K562 (cell line): ENCODE data around the gene HACE1. TPM values are rescaled to one million over a fixed set of nuclear protein-coding genes. Genes with fewer than 3 reads are reported as not detected.

ENCODE experiments used
- ATF7 ChIP-seq: fragments of 450-650 bp; IDR thresholded peaks from 2 replicates; pipeline ENCODE4 v1.7.1; 2014; ENCODE audit warnings: mild to moderate bottlenecking, moderate library complexity
- CTBP1 ChIP-seq: fragments of 450-650 bp; IDR thresholded peaks from 2 replicates; pipeline ENCODE4 v1.6.1; 2016; ENCODE audit warnings: borderline replicate concordance
- EP300 ChIP-seq: IDR thresholded peaks from 2 replicates; pipeline ENCODE4 v1.6.1; 2012; ENCODE audit warnings: low read length, improper control_type of control experiment
- GTF2E2 ChIP-seq: fragments of 200-800 bp; sonication (Bioruptor generic); IDR thresholded peaks from 2 replicates; pipeline ENCODE4 v1.6.1; 2016; ENCODE audit warnings: missing genetic modification characterization, missing compliant biosample characterization
- JUND ChIP-seq, 2 experiments: IDR thresholded peaks; 2 replicates in 1 of 2; 3 replicates in 1 of 2; pipeline ENCODE4 v1.6.1; 2011; ENCODE audit warnings: borderline replicate concordance in 2 of 2, low read depth in 2 of 2, low read length in 2 of 2, improper control_type of control experiment in 1 of 2, missing biosample characterization in 1 of 2, missing genetic modification characterization in 1 of 2, missing genetic modification reagents in 1 of 2
- NCOA1 ChIP-seq: fragments of 450-650 bp; IDR thresholded peaks from 2 replicates; pipeline ENCODE4 v1.6.1; 2016; ENCODE audit warnings: low read depth
- NCOA4 ChIP-seq: fragments of 450-650 bp; IDR thresholded peaks from 2 replicates; pipeline ENCODE4 v1.6.1; 2018; ENCODE audit warnings: mild to moderate bottlenecking; ENCODE audit not compliant: partially characterized antibody
- POLR2AphosphoS2 ChIP-seq: IDR thresholded peaks from 2 replicates; pipeline ENCODE4 v1.6.1; 2012; ENCODE audit warnings: low read length, improper control_type of control experiment
- SOX6 ChIP-seq: fragments of 450-650 bp; IDR thresholded peaks from 2 replicates; pipeline ENCODE4 v1.6.1; 2014; ENCODE audit warnings: mild to moderate bottlenecking
- SPI1 ChIP-seq: IDR thresholded peaks from 2 replicates; pipeline ENCODE4 v1.6.1; 2011; ENCODE audit warnings: low read depth, low read length, control low read depth, borderline replicate concordance
- STAT5B ChIP-seq: fragments of 250-450 bp; sonication (Bioruptor Pico); IDR thresholded peaks from 2 replicates; pipeline ENCODE4 v1.8.0; 2021; ENCODE audit warnings: mild to moderate bottlenecking, inconsistent platforms
- TEAD4 ChIP-seq, 2 experiments: sonication (generic) in 1 of 2; formaldehyde crosslinking in 1 of 2; IDR thresholded peaks; 2 replicates each; pipeline versions ENCODE4 v1.6.1 to v1.8.0; 2012 to 2022; ENCODE audit warnings: borderline replicate concordance in 1 of 2, inconsistent platforms in 1 of 2, low read length in 1 of 2, mild to moderate bottlenecking in 1 of 2, missing genetic modification reagents in 1 of 2
- ZBTB12 ChIP-seq: fragments of 250-450 bp; sonication (Bioruptor Pico); IDR thresholded peaks from 2 replicates; pipeline ENCODE4 v1.4.0; 2020
- ZBTB34 ChIP-seq: fragments of 250-450 bp; sonication (Bioruptor Pico); IDR thresholded peaks from 2 replicates; pipeline ENCODE4 v1.8.0; 2021; ENCODE audit warnings: mild to moderate bottlenecking, moderate library complexity
- ZNF175 ChIP-seq: fragments of 200-800 bp; sonication (Bioruptor generic); IDR thresholded peaks from 2 replicates; pipeline ENCODE4 v1.6.1; 2016; ENCODE audit warnings: low read depth, mild to moderate bottlenecking, missing genetic modification characterization, missing compliant biosample characterization
- ZNF197 ChIP-seq: fragments of 200-800 bp; sonication (Bioruptor generic); IDR thresholded peaks from 2 replicates; pipeline ENCODE4 v1.6.1; 2016; ENCODE audit warnings: low read depth, missing genetic modification characterization, missing compliant biosample characterization
- ZNF280B ChIP-seq: fragments of 250-450 bp; sonication (Bioruptor Pico); IDR thresholded peaks from 2 replicates; pipeline ENCODE4 v1.5.1; 2021; ENCODE audit warnings: mild to moderate bottlenecking
- ZNF431 ChIP-seq: sonication (generic); formaldehyde crosslinking; IDR thresholded peaks from 2 replicates; pipeline ENCODE4 v1.8.0; 2022; ENCODE audit warnings: mild to moderate bottlenecking, missing genetic modification reagents
- ZNF445 ChIP-seq: fragments of 250-450 bp; sonication (Bioruptor Pico); IDR thresholded peaks from 2 replicates; pipeline ENCODE4 v1.4.0; 2020; ENCODE audit warnings: low read depth, mild to moderate bottlenecking, moderate library complexity
- ZNF584 ChIP-seq: fragments of 200-800 bp; sonication (Bioruptor generic); IDR thresholded peaks from 2 replicates; pipeline ENCODE4 v1.6.1; 2016; ENCODE audit warnings: low read depth, mild to moderate bottlenecking, missing genetic modification characterization, missing compliant biosample characterization
- ZNF586 ChIP-seq: fragments of 450-650 bp; formaldehyde crosslinking; conservative IDR thresholded peaks from 2 replicates; pipeline ENCODE4 v1.4.0; 2020; ENCODE audit warnings: mild to moderate bottlenecking, moderate library complexity
- ZNF589 ChIP-seq: fragments of 200-800 bp; sonication (Bioruptor generic); IDR thresholded peaks from 2 replicates; pipeline ENCODE4 v1.6.1; 2016; ENCODE audit warnings: low read depth, missing genetic modification characterization, missing compliant biosample characterization
- polyA plus RNA-seq, 8 experiments: library from polyadenylated mRNA; depleted of rRNA in 4 of 8; stranded (reverse) in 5 of 8; unstranded in 3 of 8; fragments of >200 nt; fragmentation: Nextera tagmentation in 2 of 8; fragmentation: Illumina TruSeq in 1 of 8; extraction: Ambion mirVana in 2 of 8; extraction: Trizol in 1 of 8; gene quantifications; 2 replicates each; pipeline versions ENCODE4 v1.2.1 to v1.2.3, GENCODE V29; 2011 to 2014; ENCODE audit warnings: inconsistent platforms in 1 of 8, missing spikeins in 1 of 8
- total RNA-seq, 7 experiments: library from RNA; depleted of rRNA in 6 of 7; stranded (reverse); fragments of >200 nt in 6 of 7; fragmentation: Illumina TruSeq in 2 of 7; extraction: Trizol in 2 of 7; gene quantifications; 2 replicates each; pipeline versions ENCODE4 v1.2.1 to v1.2.3, GENCODE V29; 2011 to 2021; ENCODE audit warnings: low replicate concordance in 1 of 7
- TF ChIP-seq, protein P1 (sequence below): fragments of 450-650 bp; IDR thresholded peaks from 2 replicates; pipeline ENCODE4 v1.6.1; 2017; ENCODE audit warnings: mild to moderate bottlenecking, moderate library complexity

Gene HACE1
- total and polyA plus RNA-seq, 9 of the 15 experiments (the other 6 are each of a cell fraction or from before 2014, with no cell fraction given) = 3.6 to 19.9 (median 9.1) TPM

DNA sequence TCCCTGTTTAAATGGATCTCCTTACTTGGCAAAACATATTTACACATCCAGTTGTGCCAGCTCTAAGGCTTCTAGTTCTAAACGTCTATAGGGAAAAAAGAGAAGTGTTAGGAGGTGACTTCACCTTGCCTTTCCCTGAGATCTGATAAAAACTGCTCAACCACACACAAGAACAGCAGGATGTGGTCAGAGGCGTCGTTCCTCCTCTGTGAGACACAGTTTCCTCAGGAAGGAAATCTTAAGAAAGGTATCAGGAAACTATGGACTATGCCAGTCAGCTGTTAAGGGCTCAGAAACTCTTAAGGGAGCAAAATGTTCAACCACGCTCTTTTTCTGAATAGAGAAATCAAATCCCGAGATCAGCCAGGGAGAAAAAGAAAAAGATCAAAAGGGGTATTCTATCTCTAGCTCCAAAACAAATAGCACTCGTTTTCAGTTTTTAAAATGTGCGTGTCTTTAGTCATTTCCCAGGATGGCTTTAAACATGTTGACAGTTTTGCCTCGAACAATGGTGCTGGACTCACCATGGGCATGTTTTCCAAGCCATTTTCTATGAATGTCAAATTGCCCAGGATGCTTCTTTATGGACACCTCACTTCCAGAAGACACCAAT, 154.5 kb downstream of the HACE1 start (continued):
- TF ChIP-seq ZNF175 (CRISPR knock-in tag) = peak; percentile 80
- no peak for TF ChIP-seq NCOA4
- TF ChIP-seq JUND (IDR thresholded peaks at IDR 0.05; ENCODE audit: borderline replicate concordance, low read depth, low read length) = peak; percentile 68; the same call in 1 of the 2 replicates
- TF ChIP-seq JUND (tag; IDR thresholded peaks at IDR 0.05; ENCODE audit: borderline replicate concordance, low read depth, low read length) = peak; percentile 62; the same call in 1 of the 3 replicates
- TF ChIP-seq SOX6 = peak; percentile 69; the same call in 1 of the 2 replicates
- no peak for TF ChIP-seq ZBTB12 (CRISPR knock-in tag)
- peak; percentile 60; the same call in 1 of the 2 replicates for TF ChIP-seq TEAD4 (IDR thresholded peaks at IDR 0.05; ENCODE audit: low read length)
- no peak for TF ChIP-seq TEAD4 (CRISPR knock-in tag; IDR thresholded peaks at IDR 0.05; ENCODE audit: borderline replicate concordance)
- TF ChIP-seq GTF2E2 = peak; percentile 90
- no peak for TF ChIP-seq NCOA1
- no peak for TF ChIP-seq STAT5B (CRISPR knock-in tag)
- TF ChIP-seq, protein P1, sequence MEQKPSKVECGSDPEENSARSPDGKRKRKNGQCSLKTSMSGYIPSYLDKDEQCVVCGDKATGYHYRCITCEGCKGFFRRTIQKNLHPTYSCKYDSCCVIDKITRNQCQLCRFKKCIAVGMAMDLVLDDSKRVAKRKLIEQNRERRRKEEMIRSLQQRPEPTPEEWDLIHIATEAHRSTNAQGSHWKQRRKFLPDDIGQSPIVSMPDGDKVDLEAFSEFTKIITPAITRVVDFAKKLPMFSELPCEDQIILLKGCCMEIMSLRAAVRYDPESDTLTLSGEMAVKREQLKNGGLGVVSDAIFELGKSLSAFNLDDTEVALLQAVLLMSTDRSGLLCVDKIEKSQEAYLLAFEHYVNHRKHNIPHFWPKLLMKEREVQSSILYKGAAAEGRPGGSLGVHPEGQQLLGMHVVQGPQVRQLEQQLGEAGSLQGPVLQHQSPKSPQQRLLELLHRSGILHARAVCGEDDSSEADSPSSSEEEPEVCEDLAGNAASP = no peak
- no peak for TF ChIP-seq ZNF431
- TF ChIP-seq CTBP1 = peak; percentile 50; the same call in 1 of the 2 replicates
- TF ChIP-seq SPI1 = peak; percentile 90
- TF ChIP-seq ZBTB34 (CRISPR knock-in tag) = no peak
- TF ChIP-seq ZNF445 (CRISPR knock-in tag) = no peak
- TF ChIP-seq ZNF197 = no peak
- no peak for TF ChIP-seq POLR2AphosphoS2
- TF ChIP-seq ATF7 = peak; percentile 60
- TF ChIP-seq ZNF280B = no peak
- 0 out of 2 replicates have a peak, but pooled peaks have one; percentile 61 for TF ChIP-seq ZNF589 (CRISPR knock-in tag)
- TF ChIP-seq ZNF584 (CRISPR knock-in tag) = peak; percentile 64; the same call in 1 of the 2 replicates
- no peak for TF ChIP-seq ZNF586 (CRISPR knock-in tag)
- peak; percentile 65 for TF ChIP-seq EP300
